GM19463 (cell line): ENCODE results near the gene SPATA20.

Experiments
- ATAC-seq: cut with Tn5 transposase; IDR thresholded peaks from one replicate; pipeline ENCODE4 v1.9.1; 2021; ENCODE audit warnings: mild to moderate bottlenecking, moderate library complexity; ENCODE audit not compliant: unreplicated experiment

SPATA20 gene

DNA sequence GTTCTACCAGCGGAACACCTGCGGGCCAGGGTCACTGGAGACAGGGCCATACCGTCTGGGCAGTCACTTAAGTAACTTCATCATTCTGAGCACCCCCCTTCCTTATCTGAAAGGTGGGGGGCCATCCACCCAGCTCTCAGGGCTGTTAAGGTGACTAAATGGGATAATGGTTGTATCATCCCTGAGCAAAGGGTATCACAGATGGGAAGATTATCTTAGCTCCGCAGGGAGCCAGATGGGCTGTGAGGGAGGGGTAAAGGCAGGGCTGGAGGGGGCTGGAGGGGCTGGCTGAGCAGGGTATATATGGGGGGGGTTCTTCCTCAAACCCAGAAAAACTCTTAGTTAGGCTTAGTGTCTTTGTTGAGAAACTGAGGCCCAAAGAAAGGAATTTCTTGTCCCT, 10.7 kb downstream of the SPATA20 start:
- no peak for ATAC-seq

DNA sequence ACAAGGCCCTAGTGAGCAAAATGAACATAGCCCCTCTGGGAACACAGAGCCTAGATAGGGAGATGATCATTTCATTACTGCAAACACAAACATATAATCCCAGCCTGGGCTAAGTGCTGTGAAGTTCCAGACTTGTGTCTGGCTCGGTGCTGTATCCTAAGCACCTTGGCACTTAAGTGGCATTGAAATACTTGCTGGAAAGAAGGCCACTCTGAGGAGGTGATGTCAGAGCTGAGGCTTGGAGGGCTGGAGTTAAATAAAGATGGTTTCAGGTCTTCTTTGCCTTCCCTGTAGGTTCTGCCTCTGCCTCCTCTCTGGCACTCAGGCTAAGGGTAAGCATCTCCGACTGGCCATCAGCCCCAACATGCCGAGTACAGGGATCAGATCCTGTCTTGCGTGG, 11.1 kb downstream of the SPATA20 start:
- ATAC-seq = no peak

DNA sequence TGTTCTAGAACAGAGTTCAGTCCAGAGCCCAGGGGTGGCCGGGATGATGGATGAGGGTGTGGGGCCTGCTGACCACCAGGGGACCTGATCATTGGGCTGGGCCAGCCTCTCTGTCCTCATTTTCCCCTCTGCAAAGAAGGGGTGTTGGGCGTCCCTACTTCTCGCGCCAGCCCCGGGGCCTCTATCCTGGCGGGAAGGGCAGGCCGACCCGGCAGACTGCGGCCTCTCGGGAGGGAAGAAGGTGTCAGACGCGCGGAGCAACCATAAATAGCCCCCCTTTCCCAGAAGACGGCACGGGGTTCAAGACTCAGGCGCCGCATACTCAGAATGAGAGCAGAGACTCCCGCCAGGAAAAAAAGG, 11.6 kb downstream of the SPATA20 start:
- ATAC-seq = no peak

DNA sequence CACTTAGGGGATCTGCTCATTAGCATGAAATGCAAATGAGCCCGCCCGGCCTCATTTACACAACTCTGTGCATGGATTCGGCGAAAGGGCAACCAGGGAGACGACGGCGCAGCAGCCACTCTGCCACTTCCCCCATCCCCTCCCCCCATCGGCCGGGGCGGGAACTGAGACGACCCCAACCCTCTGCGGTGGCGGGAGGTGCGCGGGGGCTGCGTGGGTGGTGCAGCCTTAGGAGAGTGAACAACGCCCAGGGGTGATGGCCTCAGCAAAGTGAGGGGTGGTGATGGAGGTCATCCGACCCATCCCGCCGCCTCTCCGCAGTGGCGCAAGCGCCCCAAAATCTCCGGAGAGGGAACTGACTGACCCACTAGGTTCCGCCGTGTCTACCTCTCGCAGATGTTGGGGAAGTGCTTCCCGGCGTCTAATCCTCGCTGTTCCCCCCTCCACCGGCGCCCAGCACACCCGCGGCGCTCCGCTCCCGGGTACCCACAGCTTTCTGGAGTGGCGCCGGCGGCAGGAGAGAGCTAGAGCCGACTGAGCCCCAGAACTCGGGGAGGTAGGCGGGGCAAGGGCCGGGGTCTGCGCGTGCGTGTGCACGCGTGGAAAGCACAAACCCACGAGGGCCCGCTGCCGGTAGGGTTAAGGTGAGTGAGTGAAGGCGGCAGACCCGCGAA, 12.1 kb downstream of the SPATA20 start:
- no peak for ATAC-seq

DNA sequence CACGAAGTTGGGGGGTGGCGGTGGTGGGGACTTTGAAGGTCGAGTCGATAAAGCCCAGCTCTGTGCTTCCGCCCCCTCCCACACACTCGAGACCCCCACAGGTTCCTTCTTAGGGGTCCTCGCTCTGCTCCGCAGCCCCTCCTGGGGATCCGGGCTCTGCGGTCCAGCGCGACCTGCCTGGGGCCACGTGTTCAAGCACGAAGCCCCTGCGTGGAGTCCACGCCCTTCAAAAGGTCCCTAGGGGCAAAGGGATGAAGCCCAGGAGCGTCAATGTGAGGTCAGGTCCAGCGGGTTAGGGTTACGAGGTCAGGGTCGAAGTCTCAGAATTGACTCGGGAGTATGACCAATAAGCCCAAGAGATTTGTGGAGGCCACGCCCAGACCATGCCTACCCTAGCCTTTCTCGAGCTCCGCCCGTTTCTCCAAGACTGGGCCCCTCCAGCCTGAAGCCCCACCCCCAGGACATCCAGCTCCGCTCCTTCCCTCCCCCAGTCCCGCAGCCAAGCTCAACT, 12.8 kb downstream of the SPATA20 start:
- ATAC-seq = no peak

DNA sequence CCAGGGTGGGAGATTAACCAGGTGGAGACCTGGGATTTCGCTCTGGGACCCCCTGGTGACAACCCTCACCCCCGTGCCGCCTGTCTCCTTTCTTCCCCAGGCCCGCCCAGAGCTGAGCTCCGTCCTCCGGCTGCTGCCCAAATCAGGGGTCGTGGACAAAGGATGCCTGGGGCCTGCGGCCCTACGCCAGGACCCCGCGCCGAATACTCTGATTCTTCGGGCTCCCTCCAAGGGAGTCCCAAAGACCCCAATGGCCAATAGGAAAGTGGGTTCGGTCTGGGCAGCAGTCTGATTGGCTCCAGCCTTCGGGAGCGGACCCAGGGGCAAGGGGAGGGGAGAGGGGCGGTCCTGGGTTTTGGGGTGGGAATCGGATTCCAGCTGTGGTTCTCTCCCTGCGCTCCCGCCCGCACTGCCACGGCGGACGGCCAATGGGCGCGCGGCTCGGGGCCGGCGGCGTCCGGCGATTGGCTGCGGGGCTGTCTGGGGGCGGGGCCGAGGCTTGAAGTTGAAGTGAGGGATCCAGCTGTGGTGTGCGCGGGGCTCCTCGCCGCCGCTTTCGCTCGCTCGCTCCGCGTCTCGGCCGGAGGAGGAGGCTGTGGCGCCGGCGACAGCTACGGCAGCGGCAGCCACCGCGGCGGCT, 13.3 kb downstream of the SPATA20 start, which contains the start of gene CACNA1G:
TSS of gene CACNA1G (plus strand) at position 531 of the 640 bp plus-strand sequence. CDS start 745 bp downstream, outside the sequence.
- peak; percentile 96 for ATAC-seq

DNA sequence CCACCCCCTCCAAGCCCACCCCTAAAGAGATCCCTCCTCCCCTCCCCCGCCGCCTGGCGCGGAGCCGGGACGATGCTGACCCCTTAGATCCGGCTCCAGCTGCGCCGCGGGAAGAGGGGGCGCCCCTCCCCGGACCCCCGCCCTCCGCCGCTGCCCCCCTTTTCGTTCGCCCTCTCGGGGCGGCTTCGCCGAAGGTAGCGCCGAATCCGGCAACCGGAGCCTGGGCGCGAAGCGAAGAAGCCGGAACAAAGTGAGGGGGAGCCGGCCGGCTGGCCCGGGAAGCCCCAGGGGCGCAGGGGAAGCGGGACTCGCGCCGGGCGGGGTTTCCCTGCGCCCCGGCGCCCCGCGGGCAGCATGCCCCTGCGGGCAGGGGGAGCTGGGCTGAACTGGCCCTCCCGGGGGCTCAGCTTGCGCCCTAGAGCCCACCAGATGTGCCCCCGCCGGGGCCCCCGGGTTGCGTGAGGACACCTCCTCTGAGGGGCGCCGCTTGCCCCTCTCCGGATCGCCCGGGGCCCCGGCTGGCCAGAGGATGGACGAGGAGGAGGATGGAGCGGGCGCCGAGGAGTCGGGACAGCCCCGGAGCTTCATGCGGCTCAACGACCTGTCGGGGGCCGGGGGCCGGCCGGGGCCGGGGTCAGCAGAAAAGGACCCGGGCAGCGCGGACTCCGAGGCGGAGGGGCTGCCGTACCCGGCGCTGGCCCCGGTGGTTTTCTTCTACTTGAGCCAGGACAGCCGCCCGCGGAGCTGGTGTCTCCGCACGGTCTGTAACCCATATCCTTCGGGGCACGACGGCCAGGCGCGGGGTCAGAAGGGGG, 14.2 kb downstream of the SPATA20 start:
- ATAC-seq = no peak

DNA sequence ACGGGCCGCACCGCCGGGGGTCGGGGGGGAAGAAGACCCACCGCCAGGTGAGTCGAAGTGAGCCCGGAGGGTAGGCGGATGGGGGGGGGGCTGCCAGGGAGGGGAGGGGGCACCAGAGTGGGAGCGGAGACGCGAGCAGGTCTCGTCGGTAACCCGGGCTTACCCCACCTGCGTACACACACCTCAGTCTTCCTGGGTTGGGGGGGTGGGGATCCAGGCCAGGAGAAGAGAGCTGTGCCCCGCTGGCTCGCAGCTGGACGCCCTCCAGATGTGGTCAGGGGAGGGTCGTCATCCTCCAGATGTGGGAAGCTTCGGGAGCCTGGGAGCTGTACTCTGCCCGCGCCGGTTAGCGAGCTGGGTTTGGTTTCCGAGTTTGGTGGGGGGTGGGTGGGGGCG, 14.8 kb downstream of the SPATA20 start:
- ATAC-seq = no peak

DNA sequence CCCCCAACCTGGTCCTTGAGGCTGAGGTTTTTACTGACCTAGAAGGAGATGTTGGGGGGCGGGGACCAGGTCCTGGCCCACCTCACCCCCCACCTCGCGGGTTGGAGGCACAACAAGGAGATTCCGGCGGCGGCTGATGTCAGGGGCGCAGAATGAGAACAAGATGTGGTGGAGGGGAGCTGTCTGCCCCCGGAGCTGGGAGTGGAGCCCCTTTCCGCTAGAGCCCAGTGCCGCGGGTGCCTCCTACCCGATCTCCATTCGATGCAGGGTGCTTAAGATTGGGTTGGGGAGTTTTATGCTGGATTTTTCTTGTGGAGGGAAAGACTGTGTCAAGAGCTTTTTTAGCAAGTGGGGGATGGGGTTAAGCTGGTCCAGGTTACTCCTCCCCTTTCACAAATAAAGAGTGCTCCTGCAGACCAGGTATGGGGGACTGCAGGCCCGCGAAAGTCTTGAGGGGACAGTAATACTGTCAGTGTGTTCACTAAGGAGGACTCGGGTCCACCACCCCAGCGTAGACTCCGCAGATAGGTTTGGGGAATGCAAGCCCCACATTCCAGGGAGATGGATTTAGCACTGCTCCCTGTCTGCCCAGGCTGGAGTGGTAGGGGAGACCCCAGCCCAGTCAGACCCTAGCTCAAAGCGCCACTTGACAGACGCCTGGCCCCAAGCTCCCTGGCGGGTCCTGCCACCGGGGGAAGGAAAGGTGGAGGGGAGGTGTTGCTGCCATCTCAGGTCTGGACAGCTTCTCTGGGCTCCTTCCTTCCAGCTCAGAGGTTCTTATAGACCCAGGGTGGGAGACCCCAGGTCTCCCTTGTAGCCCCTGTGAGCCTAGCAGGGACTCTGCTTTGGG, 15.5 kb downstream of the SPATA20 start:
- no peak for ATAC-seq

DNA sequence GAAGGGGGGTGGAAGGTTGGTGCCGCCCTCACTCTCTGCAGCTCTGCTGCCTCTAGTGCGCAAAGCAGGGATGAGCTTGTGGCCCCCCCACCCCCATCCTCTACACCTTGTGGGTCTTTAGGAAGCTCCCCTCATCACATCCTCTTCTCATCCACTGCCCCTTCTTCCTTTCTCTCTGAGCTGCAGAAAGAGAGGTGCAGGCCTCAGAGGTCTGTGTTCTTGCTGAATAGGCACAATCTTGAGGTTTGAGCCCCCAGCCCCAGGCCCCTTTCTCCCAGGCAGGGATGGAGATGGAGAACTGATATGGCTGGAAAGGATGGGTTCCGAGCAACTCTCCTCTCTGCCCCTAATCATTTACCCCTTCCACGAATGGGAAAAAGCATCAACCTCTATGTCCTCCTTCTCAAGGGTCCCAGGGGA, 16.1 kb downstream of the SPATA20 start:
- ATAC-seq = no peak

DNA sequence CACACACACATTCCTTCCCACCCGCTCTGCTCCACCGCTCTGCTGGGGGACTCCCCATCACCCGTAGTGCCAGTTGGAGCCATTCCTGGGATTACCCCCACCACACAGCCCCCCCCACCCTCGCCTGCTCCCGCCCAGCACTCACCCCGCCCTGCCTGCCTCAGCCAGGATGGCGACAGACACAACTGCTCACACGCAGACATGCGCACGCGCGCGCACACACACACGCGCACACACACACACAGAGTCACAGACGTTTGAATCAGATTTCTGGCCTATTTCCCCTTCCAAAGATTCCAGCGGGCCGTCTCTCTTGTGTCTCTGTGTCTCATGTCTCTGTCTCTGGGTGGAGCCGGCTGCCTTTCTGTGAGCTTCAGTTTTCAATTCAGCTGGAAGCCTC, 17.9 kb downstream of the SPATA20 start:
- ATAC-seq = no peak

DNA sequence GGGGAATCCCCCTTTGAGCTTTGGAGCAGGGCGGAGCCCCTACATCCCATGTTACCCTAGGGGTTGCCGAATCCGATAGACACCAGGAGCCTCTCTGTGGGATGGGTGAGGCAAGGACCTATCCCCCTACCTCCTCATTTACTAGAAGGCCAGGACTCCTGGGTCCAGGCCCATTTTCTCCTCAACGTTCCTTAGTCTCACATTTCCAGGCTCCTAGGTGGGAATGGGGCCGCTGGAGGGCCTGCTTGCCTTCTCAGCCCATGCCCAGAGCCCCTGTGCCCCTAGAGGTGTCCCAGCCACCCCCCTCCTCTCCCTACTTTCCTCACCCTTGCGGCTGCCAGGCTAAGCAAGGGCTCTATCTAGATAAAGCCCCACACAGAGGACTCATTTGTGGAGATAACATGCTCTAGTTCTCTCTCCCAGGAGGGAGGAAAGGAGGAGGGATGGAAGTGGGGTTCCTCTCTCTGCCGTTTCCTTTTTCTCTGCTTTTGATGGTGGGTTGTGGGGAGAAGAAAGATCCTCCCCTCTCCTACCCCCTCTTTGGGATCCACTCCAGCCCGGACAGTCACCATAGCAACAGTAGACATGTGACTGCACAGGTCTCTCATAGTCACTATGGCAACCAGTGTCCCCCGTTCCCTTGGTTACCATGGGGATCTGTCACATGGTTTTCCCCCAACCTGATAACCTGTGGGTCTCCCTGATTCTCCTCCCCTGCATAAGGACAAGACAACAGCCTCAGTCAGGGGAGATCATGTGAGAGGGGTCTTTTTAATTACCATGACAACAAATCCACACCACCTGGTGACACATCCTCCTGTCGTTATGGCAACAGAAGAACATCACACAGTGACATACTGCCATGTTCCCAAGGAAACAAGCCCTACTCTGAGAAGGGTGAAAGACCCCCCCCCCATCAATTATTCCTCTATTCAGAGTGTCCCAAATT, 18.7 kb downstream of the SPATA20 start:
- no peak for ATAC-seq

DNA sequence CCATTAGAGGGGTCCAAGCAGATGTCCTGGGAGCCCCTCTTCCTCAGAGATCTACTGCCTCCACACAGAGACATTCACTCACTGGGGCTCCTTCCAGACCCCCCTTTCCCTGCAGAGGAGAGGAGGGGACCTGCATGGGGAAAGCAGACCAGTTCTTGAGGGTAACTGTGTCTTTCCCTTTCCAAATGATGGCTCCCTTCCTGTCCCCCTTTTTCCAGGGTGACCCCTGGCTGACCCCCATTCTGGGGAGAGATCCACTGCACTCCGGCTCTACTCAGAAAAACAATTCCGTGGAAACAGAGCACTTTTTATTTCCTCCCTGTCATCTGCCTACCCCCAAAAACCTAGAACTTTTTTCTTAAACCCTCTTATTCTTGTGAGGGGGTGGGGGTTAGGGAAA, 19.9 kb downstream of the SPATA20 start:
- ATAC-seq = no peak

DNA sequence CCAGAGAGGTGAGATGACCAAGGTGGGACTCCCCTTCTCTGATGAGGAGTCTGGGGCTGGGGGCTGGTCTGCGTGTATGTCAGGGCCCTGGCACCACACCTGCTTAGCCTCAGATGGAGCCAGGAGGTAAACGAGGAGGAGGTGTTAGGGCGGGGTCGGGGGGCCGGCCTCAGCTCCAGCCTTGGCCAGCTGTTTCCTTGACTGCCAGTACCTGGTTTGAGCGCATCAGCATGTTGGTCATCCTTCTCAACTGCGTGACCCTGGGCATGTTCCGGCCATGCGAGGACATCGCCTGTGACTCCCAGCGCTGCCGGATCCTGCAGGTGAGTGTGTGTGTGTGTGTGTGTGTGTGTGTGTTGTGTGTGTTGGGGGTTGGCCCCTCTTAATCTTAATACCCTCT, 21.7 kb downstream of the SPATA20 start:
- ATAC-seq = no peak

DNA sequence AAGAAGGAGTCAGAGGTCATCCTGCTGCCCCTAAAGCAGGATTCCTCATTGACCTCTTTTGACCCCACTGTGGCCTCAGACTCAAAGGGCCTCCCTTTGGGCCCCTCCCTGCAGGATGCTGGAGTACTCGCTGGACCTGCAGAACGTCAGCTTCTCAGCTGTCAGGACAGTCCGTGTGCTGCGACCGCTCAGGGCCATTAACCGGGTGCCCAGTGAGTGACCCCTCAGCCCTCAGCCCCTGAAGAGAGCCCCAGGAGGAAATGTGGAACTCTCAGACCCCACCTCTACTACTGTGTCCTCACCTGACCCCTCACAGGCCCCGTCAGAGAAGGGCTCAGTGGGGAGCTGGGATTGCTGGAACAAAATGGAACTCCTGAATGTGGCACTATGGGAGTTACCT, 22.6 kb downstream of the SPATA20 start:
- no peak for ATAC-seq

DNA sequence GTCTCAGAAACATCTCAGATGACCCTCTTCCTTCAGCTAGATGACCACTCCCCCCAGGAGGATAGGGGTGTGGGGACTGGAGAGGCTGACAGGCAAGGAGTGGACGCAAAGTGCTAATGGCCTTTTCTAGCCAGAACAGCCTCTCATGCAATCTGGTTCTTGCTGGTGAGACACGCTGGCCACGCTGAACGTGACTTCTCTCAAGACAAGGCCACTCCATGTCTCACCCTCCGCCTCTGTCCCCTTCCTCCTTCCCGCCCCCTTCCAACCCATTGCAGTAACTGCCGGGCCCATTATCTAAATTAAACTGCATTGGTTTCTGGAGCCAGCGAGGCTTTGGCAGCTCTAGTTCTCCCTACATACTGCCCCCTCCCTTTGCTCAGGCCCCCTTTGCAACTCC, 23.1 kb downstream of the SPATA20 start:
- no peak for ATAC-seq

DNA sequence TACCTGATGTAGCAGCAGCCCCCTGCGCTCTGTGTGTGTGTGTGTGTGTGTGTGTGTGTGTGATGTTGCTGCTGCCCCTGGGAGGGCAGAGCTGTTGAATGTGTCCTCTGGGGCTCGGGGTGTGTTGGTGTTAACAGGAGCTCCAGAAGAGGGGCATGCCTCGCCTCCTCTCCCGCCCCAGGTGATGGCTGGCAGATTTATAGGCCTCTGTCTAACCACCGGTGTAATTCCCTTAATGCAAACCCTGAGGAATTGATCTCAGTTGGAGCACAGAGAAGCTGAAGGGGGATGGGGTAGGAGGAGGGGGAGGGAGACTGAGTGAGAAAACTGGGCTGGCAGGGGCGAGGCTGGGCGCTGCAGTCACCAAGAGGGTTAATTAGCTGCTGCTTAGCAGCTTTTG, 23.6 kb downstream of the SPATA20 start:
- ATAC-seq = no peak

DNA sequence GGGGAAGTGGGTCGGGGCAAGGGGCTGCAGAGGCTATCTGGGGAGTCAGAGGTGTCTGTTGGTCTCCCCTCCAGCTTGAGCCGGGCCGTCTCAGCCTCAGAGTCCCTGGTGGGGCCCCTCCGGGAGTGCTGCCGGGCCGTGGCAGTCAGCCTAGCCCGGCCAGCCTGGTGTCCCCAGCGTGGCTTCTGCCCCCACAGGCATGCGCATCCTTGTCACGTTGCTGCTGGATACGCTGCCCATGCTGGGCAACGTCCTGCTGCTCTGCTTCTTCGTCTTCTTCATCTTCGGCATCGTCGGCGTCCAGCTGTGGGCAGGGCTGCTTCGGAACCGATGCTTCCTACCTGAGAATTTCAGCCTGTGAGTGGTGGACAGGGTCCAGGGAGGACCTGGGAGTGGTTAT, 24.7 kb downstream of the SPATA20 start:
- ATAC-seq = no peak

DNA sequence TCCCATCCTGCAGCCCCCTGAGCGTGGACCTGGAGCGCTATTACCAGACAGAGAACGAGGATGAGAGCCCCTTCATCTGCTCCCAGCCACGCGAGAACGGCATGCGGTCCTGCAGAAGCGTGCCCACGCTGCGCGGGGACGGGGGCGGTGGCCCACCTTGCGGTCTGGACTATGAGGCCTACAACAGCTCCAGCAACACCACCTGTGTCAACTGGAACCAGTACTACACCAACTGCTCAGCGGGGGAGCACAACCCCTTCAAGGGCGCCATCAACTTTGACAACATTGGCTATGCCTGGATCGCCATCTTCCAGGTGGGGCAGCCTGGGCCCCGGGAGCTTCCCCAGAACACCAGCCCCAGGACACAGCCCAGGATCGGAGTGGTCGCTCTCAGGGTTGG, 25.6 kb downstream of the SPATA20 start:
- no peak for ATAC-seq
